ENCODE measurements around the gene IL4.

Gene IL4

GRCh38 chr5:132657676-132658380 lies 16.0 kb upstream of the IL4 start, which contains the start of gene IL13:
Gene IL13 (plus strand): TSS chr5:132658173. CDS start chr5:132658187, 14 bp downstream.
- no peaks in the 10 kb centered on the region for H3K4me1 ChIP-seq (ENCODE audit: control insufficient read depth, insufficient read depth, low read length)
- H3K36me3 ChIP-seq (ENCODE audit: control insufficient read depth, insufficient read depth, low read length), result no peaks in the 10 kb centered on the region
- H3K27ac ChIP-seq (ENCODE audit: insufficient read depth, low read depth, low read length, poor library complexity, severe bottlenecking), result no peak within 1 kb of the TSS
- 93 to 95% methylated on average over 12 of the region's 12 CpGs for WGBS, 2 experiments
- H3K4me3 ChIP-seq (ENCODE audit: insufficient read depth, low read depth, low read length), result no peak within 1 kb of the TSS
- no peaks in the 10 kb centered on the region for H3K9me3 ChIP-seq (ENCODE audit: control insufficient read depth, low read length)
- H3K27me3 ChIP-seq (ENCODE audit: control insufficient read depth, insufficient read depth, low read length, poor library complexity, severe bottlenecking), result peaks cover 33% of the 10 kb centered on the region

- peaks cover 33% of the 10 kb centered on the region for H3K27me3 ChIP-seq (ENCODE audit: control insufficient read depth, insufficient read depth, low read length, poor library complexity, severe bottlenecking)
- 89 to 90% methylated on average over 9 of the region's 9 CpGs for WGBS, 2 experiments
- H3K4me1 ChIP-seq (ENCODE audit: control insufficient read depth, insufficient read depth, low read length), result no peaks in the 10 kb centered on the region
- no peaks in the 10 kb centered on the region for H3K36me3 ChIP-seq (ENCODE audit: control insufficient read depth, insufficient read depth, low read length)
- H3K4me3 ChIP-seq (ENCODE audit: insufficient read depth, low read depth, low read length), result no peak overlapping the region
- H3K27ac ChIP-seq (ENCODE audit: insufficient read depth, low read depth, low read length, poor library complexity, severe bottlenecking), result no peak overlapping the region
- H3K9me3 ChIP-seq (ENCODE audit: control insufficient read depth, low read length), result no peaks in the 10 kb centered on the region
Observed at GRCh38 chr5:132658381-132659302, 15.1 kb upstream of the IL4 start.

- H3K27me3 ChIP-seq (ENCODE audit: control insufficient read depth, insufficient read depth, low read length, poor library complexity, severe bottlenecking), result peaks cover 29% of the 10 kb centered on the region
- no peaks in the 10 kb centered on the region for H3K4me1 ChIP-seq (ENCODE audit: control insufficient read depth, insufficient read depth, low read length)
- H3K4me3 ChIP-seq (ENCODE audit: insufficient read depth, low read depth, low read length), result no peak overlapping the region
- 93 to 94% methylated on average over 23 of the region's 23 CpGs for WGBS, 2 experiments
- H3K9me3 ChIP-seq (ENCODE audit: control insufficient read depth, low read length), result no peaks in the 10 kb centered on the region
- H3K36me3 ChIP-seq (ENCODE audit: control insufficient read depth, insufficient read depth, low read length), result no peaks in the 10 kb centered on the region
- H3K27ac ChIP-seq (ENCODE audit: insufficient read depth, low read depth, low read length, poor library complexity, severe bottlenecking), result no peak overlapping the region
Observed at GRCh38 chr5:132659598-132660493, 13.9 kb upstream of the IL4 start.

GRCh38 chr5:132661231-132662003 lies 12.4 kb upstream of the IL4 start:
- no peak overlapping the region for H3K27ac ChIP-seq (ENCODE audit: insufficient read depth, low read depth, low read length, poor library complexity, severe bottlenecking)
- no peaks in the 10 kb centered on the region for H3K4me1 ChIP-seq (ENCODE audit: control insufficient read depth, insufficient read depth, low read length)
- H3K4me3 ChIP-seq (ENCODE audit: insufficient read depth, low read depth, low read length), result no peak overlapping the region
- WGBS, 2 experiments, result 90 to 94% methylated on average over 12 of the region's 12 CpGs
- H3K9me3 ChIP-seq (ENCODE audit: control insufficient read depth, low read length), result no peaks in the 10 kb centered on the region
- H3K36me3 ChIP-seq (ENCODE audit: control insufficient read depth, insufficient read depth, low read length), result no peaks in the 10 kb centered on the region
- H3K27me3 ChIP-seq (ENCODE audit: control insufficient read depth, insufficient read depth, low read length, poor library complexity, severe bottlenecking), result peaks cover 14% of the 10 kb centered on the region

- Histone ChIP-seq H3K27ac (ENCODE audit: insufficient read depth, low read depth, low read length, poor library complexity, severe bottlenecking) (no peak overlapping the region), H3K4me1 (ENCODE audit: control insufficient read depth, insufficient read depth, low read length) (no peaks in the 10 kb centered on the region), H3K4me3 (ENCODE audit: insufficient read depth, low read depth, low read length) (no peak overlapping the region), H3K9me3 (ENCODE audit: control insufficient read depth, low read length) (no peaks in the 10 kb centered on the region), H3K36me3 (ENCODE audit: control insufficient read depth, insufficient read depth, low read length) (no peaks in the 10 kb centered on the region), H3K27me3 (ENCODE audit: control insufficient read depth, insufficient read depth, low read length, poor library complexity, severe bottlenecking) (peaks cover 8% of the 10 kb centered on the region)
- 94 to 95% methylated on average over 9 of the region's 9 CpGs for WGBS, 2 experiments
Observed at GRCh38 chr5:132662004-132662401, 11.8 kb upstream of the IL4 start.

- Histone ChIP-seq H3K4me3 (ENCODE audit: insufficient read depth, low read depth, low read length) (no peak overlapping the region), H3K36me3 (ENCODE audit: control insufficient read depth, insufficient read depth, low read length) (no peaks in the 10 kb centered on the region), H3K27ac (ENCODE audit: insufficient read depth, low read depth, low read length, poor library complexity, severe bottlenecking) (no peak overlapping the region), H3K4me1 (ENCODE audit: control insufficient read depth, insufficient read depth, low read length) (no peaks in the 10 kb centered on the region), H3K27me3 (ENCODE audit: control insufficient read depth, insufficient read depth, low read length, poor library complexity, severe bottlenecking) (no peaks in the 10 kb centered on the region), H3K9me3 (ENCODE audit: control insufficient read depth, low read length) (no peaks in the 10 kb centered on the region)
- WGBS, 2 experiments, result 86 to 88% methylated on average over 25 of the region's 25 CpGs
Observed at GRCh38 chr5:132662925-132663770, 10.6 kb upstream of the IL4 start.

GRCh38 chr5:132663771-132664695 lies 9.8 kb upstream of the IL4 start:
- Histone ChIP-seq H3K27me3 (ENCODE audit: control insufficient read depth, insufficient read depth, low read length, poor library complexity, severe bottlenecking) (no peaks in the 10 kb centered on the region), H3K27ac (ENCODE audit: insufficient read depth, low read depth, low read length, poor library complexity, severe bottlenecking) (no peak overlapping the region)

GRCh38 chr5:132664696-132665209 lies 9.0 kb upstream of the IL4 start:
- Histone ChIP-seq H3K4me3 (ENCODE audit: insufficient read depth, low read depth, low read length) (no peak overlapping the region), H3K4me1 (ENCODE audit: control insufficient read depth, insufficient read depth, low read length) (no peaks in the 10 kb centered on the region), H3K36me3 (ENCODE audit: control insufficient read depth, insufficient read depth, low read length) (no peaks in the 10 kb centered on the region), H3K27me3 (ENCODE audit: control insufficient read depth, insufficient read depth, low read length, poor library complexity, severe bottlenecking) (no peaks in the 10 kb centered on the region), H3K27ac (ENCODE audit: insufficient read depth, low read depth, low read length, poor library complexity, severe bottlenecking) (no peak overlapping the region), H3K9me3 (ENCODE audit: control insufficient read depth, low read length) (no peaks in the 10 kb centered on the region)
- WGBS, 2 experiments, result 93 to 97% methylated on average over 9 of the region's 9 CpGs

More at GRCh38 chr5:132663771-132664695, 9.8 kb upstream of the IL4 start:
- Histone ChIP-seq H3K4me3 (ENCODE audit: insufficient read depth, low read depth, low read length) (no peak overlapping the region), H3K4me1 (ENCODE audit: control insufficient read depth, insufficient read depth, low read length) (no peaks in the 10 kb centered on the region), H3K36me3 (ENCODE audit: control insufficient read depth, insufficient read depth, low read length) (no peaks in the 10 kb centered on the region), H3K9me3 (ENCODE audit: control insufficient read depth, low read length) (no peaks in the 10 kb centered on the region)
- 88 to 91% methylated on average over 13 of the region's 13 CpGs for WGBS, 2 experiments
